Measurements from ENCODE around the gene TIGD6. TPM values are rescaled to one million over a fixed set of nuclear protein-coding genes. Genes with fewer than 3 reads are reported as not detected.

TIGD6 gene
- total RNA-seq, 1 donor from 2014 or later: 5.5 TPM

DNA sequence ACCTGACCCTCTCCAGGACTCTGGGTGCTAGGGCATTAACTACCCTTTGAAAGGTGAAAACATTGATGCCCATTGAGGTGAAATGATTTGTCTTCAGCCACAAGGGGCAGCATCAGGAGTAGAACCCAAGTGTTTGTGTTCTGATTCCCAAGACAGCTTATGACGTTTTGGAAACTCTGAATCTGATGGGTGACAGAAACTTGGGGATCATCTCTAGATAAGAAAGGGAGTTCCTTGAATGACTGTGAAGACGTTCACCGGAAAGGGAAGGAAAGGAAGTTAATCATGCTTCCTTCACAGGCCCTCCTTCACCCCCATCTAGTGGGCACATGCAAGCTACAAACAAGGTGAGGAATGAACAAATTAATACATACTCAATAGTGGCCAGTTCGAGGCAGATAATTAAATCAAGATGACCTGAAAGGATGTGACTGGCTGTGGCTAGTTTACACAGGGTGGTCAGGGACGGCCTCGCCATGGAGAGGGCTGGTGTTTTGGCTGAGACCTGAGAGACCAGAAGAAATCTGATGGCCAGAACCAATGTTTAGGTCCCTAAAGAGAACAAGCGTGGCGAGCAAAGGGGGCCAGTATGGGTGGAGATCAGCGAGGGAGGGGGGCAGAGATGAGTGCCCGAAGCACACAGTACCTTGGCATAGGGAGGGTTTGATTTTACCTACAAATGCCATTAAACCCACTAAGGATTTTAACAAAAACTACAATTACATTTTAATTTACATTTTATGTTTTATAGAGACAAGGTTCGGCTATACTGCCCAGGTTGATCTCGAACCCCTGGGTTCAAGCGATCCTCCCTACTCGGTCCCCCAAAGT is 40.8 kb downstream of the TIGD6 start:
- no peaks in the 10 kb centered on the region for H3K9me3 Mint-ChIP-seq (ENCODE audit: unreplicated experiment)
- Histone ChIP-seq H3K4me2 (ENCODE audit: low read length) (peak overlapping the region; percentile 95), H3K36me3 (ENCODE audit: insufficient read depth, low read length) (no peaks in the 10 kb centered on the region), H3K79me2 (ENCODE audit: insufficient read depth, low read length) (peaks cover 3% of the 10 kb centered on the region), H3K4me1 (ENCODE audit: insufficient read depth, low read length) (peaks cover 16% of the 10 kb centered on the region), H3K4me3 (ENCODE audit: insufficient read depth, low read depth, low read length) (peak overlapping the region; percentile 79), H3K27ac (ENCODE audit: low read depth, low read length) (peak overlapping the region; percentile 85), H3K9me3 (ENCODE audit: insufficient read depth, low read depth, low read length) (no peaks in the 10 kb centered on the region), H2AFZ (ENCODE audit: low read depth, low read length) (peak overlapping the region; percentile 38), H4K20me1 (ENCODE audit: insufficient read depth, low read length) (peaks cover 8% of the 10 kb centered on the region), H3K9ac (ENCODE audit: low read length) (peak overlapping the region; percentile 84), H3K27me3 (ENCODE audit: insufficient read depth, low read length) (no peaks in the 10 kb centered on the region)
- no peaks in the 10 kb centered on the region for H3K27me3 Mint-ChIP-seq (ENCODE audit: low read depth, unreplicated experiment)
- peaks cover 16% of the 10 kb centered on the region for H3K4me1 Mint-ChIP-seq (ENCODE audit: low read depth, unreplicated experiment)
- FAIRE-seq (no peak), DNase-seq (ENCODE audit: low read depth) (peak; percentile 62)
- peak overlapping the region; percentile 91 for H3K27ac Mint-ChIP-seq (ENCODE audit: unreplicated experiment)
- no peaks in the 10 kb centered on the region for H3K36me3 Mint-ChIP-seq (ENCODE audit: low read depth, unreplicated experiment)
- H3K4me3 Mint-ChIP-seq (ENCODE audit: unreplicated experiment): peak overlapping the region; percentile 91
- TF ChIP-seq, protein P1, sequence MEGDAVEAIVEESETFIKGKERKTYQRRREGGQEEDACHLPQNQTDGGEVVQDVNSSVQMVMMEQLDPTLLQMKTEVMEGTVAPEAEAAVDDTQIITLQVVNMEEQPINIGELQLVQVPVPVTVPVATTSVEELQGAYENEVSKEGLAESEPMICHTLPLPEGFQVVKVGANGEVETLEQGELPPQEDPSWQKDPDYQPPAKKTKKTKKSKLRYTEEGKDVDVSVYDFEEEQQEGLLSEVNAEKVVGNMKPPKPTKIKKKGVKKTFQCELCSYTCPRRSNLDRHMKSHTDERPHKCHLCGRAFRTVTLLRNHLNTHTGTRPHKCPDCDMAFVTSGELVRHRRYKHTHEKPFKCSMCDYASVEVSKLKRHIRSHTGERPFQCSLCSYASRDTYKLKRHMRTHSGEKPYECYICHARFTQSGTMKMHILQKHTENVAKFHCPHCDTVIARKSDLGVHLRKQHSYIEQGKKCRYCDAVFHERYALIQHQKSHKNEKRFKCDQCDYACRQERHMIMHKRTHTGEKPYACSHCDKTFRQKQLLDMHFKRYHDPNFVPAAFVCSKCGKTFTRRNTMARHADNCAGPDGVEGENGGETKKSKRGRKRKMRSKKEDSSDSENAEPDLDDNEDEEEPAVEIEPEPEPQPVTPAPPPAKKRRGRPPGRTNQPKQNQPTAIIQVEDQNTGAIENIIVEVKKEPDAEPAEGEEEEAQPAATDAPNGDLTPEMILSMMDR (IDR thresholded peaks at IDR 0.05; ENCODE audit: insufficient read depth, low read depth, low read length): peak; percentile 56
- TF ChIP-seq EZH2 (IDR thresholded peaks at IDR 0.05; ENCODE audit: insufficient read depth, low read length): no peak

DNA sequence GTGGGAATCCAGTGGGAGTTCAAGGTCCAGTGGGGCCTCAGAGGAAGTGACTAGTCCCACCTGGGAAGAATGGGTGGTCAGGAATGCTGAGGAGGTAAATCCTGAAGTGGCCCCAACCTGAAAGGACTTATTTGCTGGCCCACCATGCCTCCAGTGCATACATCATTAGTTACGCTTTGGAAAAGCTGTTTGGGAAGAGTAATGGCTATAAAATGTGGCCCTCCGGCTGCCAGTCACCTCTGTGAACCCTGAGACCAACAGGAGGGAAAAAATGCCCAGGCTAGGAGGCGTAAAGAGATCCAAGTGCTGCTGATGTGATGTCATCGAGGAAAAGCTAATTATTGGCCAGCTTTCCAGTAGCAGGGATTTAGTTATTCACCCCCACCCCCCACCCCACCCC is 42.6 kb downstream of the TIGD6 start:
- Histone ChIP-seq H3K27me3 (ENCODE audit: insufficient read depth, low read length) (no peaks in the 10 kb centered on the region), H3K4me2 (ENCODE audit: low read length) (no peak overlapping the region), H2AFZ (ENCODE audit: low read depth, low read length) (no peak overlapping the region), H3K36me3 (ENCODE audit: insufficient read depth, low read length) (no peaks in the 10 kb centered on the region), H3K27ac (ENCODE audit: low read depth, low read length) (no peak overlapping the region), H3K9me3 (ENCODE audit: insufficient read depth, low read depth, low read length) (no peaks in the 10 kb centered on the region), H3K4me3 (ENCODE audit: insufficient read depth, low read depth, low read length) (no peak overlapping the region), H3K9ac (ENCODE audit: low read length) (no peak overlapping the region), H3K79me2 (ENCODE audit: insufficient read depth, low read length) (no peaks in the 10 kb centered on the region), H4K20me1 (ENCODE audit: insufficient read depth, low read length) (peaks cover 8% of the 10 kb centered on the region), H3K4me1 (ENCODE audit: insufficient read depth, low read length) (peaks cover 16% of the 10 kb centered on the region)
- peak; percentile 27 for DNase-seq (ENCODE audit: low read depth)
- Mint-ChIP-seq H3K27me3 (ENCODE audit: low read depth, unreplicated experiment) (no peaks in the 10 kb centered on the region), H3K4me3 (ENCODE audit: unreplicated experiment) (no peak overlapping the region), H3K4me1 (ENCODE audit: low read depth, unreplicated experiment) (peaks cover 16% of the 10 kb centered on the region), H3K9me3 (ENCODE audit: unreplicated experiment) (no peaks in the 10 kb centered on the region), H3K27ac (ENCODE audit: unreplicated experiment) (no peak overlapping the region), H3K36me3 (ENCODE audit: low read depth, unreplicated experiment) (no peaks in the 10 kb centered on the region)
- TF ChIP-seq EZH2 (IDR thresholded peaks at IDR 0.05; ENCODE audit: insufficient read depth, low read length): no peak
- TF ChIP-seq, protein P1 (IDR thresholded peaks at IDR 0.05; ENCODE audit: insufficient read depth, low read depth, low read length): no peak
- FAIRE-seq: no peak

DNA sequence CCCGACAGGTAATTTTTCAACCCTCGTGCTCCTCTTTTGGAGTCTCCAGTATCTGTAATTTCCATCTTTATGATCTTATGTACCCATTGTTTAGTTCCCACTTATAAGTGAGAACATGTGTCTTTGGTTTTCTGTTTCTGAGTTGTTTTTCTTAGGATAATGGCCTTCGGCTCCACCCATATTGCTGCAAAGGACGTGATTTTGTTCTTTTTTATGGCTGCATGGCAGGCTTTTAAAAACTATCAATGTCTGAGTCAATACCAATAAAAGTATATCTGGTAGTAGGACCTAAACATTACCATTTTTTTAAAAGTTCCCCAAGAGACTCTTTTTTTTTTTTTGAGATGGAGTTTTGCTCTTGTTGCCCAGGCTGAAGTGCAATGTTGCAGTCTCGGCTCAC is 43.8 kb downstream of the TIGD6 start:
- Histone ChIP-seq H3K4me2 (ENCODE audit: low read length) (no peak overlapping the region), H3K4me3 (ENCODE audit: insufficient read depth, low read depth, low read length) (no peak overlapping the region), H4K20me1 (ENCODE audit: insufficient read depth, low read length) (peaks cover 1% of the 10 kb centered on the region), H3K27ac (ENCODE audit: low read depth, low read length) (no peak overlapping the region), H3K36me3 (ENCODE audit: insufficient read depth, low read length) (no peaks in the 10 kb centered on the region), H3K9me3 (ENCODE audit: insufficient read depth, low read depth, low read length) (no peaks in the 10 kb centered on the region), H3K79me2 (ENCODE audit: insufficient read depth, low read length) (no peaks in the 10 kb centered on the region), H3K27me3 (ENCODE audit: insufficient read depth, low read length) (no peaks in the 10 kb centered on the region), H3K9ac (ENCODE audit: low read length) (no peak overlapping the region), H3K4me1 (ENCODE audit: insufficient read depth, low read length) (peaks cover 13% of the 10 kb centered on the region), H2AFZ (ENCODE audit: low read depth, low read length) (no peak overlapping the region)
- Mint-ChIP-seq H3K36me3 (ENCODE audit: low read depth, unreplicated experiment) (no peaks in the 10 kb centered on the region), H3K4me1 (ENCODE audit: low read depth, unreplicated experiment) (peaks cover 15% of the 10 kb centered on the region), H3K9me3 (ENCODE audit: unreplicated experiment) (no peaks in the 10 kb centered on the region), H3K27ac (ENCODE audit: unreplicated experiment) (no peak overlapping the region), H3K27me3 (ENCODE audit: low read depth, unreplicated experiment) (no peaks in the 10 kb centered on the region), H3K4me3 (ENCODE audit: unreplicated experiment) (no peak overlapping the region)
- FAIRE-seq (no peak), DNase-seq (ENCODE audit: low read depth) (no peak)
- no peak for TF ChIP-seq EZH2 (IDR thresholded peaks at IDR 0.05; ENCODE audit: insufficient read depth, low read length)
- TF ChIP-seq, protein P1 (IDR thresholded peaks at IDR 0.05; ENCODE audit: insufficient read depth, low read depth, low read length): no peak

All from astrocyte (in vitro differentiated cells and primary cell).